GM19452 (cell line): ENCODE measurements around the gene NRTN.
"Not testable (repeated sequence)": the region's sequence is repeated elsewhere in the genome, so short reads cannot be mapped to it uniquely, and the experiment has no call there.

Experiments
- ATAC-seq: cut with Tn5 transposase; IDR thresholded peaks from one replicate; pipeline ENCODE4 v1.9.1; 2021; ENCODE audit not compliant: unreplicated experiment

Gene NRTN

DNA sequence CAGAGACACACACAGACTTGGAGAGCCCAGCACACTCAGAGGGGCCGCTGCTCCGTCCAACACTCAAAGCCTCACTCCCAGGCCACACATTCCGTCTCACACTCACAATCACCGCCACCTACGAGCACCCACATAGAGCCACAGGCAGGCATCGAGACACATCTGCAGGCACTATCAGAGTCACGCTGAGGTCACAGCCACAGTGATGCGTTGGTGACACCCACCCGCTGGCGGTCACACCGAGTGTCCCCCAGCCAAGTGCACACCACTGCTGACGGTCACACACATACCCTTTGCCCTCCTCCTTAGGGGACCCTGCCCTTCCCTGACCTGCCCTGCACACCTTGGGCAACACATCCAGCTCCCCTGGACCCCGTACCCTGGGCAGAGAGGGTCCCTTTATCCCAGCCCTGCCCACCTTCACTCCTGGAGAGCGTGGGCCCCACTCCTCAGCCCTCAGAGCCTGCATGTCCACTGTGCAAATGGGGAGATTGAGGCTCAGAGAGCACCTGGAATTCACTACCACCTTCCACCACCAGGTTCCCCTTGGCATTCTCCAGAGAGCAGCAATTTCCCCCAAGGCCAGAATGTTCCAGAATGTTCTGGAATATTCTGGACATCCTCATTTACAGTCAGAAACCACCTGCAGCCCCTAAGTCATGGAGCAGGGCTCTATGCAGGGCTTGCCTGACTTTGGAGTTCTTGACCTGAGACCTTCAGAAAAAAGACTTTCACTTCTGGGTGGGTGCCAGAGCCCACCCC is 60.0 kb downstream of the NRTN start:
- ATAC-seq, result no peak

- no peak for ATAC-seq
Measured at GRCh38 chr19:5865772-5866171, 60.9 kb downstream of the NRTN start.

DNA sequence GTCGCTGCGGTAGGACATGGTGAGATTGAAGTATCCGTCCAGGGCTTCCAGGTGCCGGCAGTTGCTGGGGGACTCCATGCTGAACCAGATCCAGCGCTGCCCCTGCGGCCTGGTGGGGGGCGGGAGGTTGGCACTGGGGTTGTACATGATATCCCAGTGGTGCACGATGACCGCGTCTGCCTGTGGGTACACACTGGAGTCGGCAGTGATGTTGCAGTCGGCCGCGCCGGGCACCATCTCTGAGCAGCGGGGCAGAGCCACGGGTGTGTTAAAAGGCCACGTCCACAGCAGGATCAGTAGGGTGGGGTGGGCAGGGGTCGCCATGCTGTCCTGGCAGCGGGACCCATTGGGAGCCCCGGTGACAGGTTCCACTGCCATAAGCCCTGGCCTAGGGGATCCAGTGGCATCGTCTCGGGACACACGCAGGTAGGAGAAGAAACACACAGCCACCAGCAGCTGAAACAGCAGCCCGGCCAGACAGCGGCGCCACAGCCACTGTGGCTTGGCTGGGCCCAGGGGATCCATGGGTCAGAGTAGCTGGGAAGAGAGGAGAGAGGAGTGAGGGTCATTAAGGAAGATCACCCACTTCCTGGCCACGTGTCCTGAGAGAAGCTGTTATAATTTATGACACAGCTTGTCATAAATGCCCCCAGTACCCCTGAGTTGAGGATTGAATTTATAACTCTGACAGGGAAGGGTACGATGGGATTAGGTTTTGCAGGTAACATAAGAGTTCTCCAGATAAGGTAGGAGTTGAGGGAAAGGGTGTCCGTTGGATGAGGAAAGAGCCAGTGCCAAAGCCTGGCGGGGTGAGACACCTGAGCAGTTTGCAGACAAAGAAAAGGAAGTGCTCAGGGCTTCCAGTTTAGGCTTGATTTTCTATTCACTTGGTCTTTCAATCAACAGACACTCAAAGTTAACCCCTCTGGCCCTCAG is 62.6 kb downstream of the NRTN start:
- no peak for ATAC-seq

DNA sequence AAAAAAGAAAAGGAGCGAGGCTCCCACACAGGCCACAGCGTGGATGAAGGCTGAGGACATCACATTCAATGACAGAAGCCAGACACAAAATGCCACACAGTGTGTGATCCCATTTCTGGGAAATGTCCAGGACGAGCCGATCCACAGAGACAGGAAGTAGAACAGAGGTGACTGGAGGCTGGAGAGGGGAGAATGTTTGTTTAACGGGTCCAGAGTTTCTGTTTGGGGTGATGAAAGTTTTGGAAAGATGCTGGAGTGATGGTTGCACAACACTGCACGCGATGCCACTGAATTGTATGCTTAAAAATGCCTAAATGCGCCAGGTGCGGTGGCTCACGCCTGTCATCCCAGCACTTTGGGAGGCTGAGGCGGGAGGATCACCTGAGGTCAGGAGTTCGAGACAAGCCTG is 66.1 kb downstream of the NRTN start:
- no peak for ATAC-seq

DNA sequence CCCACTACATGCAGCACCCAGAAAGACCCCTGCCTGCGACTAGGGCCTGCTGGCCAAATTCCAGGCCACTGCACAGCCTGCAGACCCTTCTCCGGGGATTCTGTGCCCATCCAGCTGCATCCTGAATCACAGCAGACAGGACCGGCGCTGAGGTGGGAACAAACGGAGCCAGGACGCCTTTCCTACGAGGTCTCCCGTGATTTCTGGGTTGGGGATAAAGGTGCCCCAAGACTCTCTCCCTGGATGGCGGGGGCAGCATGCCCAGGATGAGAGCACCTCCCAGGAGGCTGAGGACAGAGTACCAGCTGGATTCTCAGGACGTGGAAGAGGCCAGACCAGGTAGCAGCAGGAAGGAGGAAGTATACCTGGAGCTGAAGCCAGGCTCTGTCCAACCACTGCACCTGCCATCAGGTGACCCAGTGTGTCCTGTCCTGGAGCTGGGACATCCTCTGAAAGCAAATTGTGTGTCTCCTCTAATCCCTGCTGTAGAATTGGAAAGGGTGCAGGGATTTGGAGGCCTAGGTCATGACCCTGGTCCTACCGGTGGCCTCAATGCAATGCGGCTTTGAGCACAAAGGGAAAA is 68.8 kb downstream of the NRTN start:
- no peak for ATAC-seq

GRCh38 chr19:5874496-5874895 is 69.6 kb downstream of the NRTN start:
- not testable (repeated sequence) for ATAC-seq

DNA sequence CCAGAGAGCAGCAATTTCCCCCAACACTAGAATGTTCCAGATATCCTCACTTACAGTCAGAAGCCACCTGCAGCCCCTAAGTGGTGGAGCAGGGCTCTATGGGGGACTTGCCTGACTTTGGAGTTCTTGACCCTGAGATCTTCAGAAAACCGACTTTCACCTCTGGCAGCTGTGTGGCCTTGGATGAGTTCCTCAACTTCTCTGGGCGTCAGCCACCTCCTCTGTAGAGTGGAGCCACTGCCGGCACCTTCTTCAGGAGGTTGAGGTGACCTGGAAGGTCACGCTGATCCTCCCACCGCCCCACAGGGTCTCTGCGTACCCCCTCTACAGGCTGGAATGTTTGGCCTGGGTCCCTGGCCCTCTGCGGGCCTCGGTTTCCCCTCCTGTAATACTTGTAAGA is 72.6 kb downstream of the NRTN start:
- no peak for ATAC-seq

DNA sequence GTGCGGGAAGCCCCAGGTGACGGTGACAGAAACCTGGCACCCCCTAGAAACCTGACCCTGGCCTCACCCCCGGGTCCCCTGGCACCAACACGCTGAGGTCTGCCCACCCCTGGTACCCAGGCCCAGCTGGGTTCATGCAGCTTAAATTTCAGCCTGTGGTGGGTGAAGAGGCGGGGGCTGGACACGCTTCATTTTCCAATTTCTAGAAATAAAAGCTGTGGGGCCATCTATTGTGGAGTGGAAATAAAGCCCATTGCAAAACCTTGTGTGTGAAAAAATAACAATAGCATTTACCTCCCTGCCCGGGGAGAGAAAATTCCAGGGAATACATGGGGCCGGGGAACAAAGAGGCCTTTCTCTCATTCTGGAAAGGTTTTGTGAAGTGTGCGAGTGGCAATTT is 73.0 kb downstream of the NRTN start:
- no peak for ATAC-seq
